DND-41 (cell line): ENCODE data around the gene PCA3.

Source experiments
- ATAC-seq: fragments of 200-7000 bp; cut with Tn5 transposase; 3 replicates; pipeline ENCODE4 v1.9.1; 2021; ENCODE audit warnings: low read depth; ENCODE audit not compliant: insufficient read depth
- DNase-seq: peaks from one replicate; pipeline ENCODE4 v3.0.0-alpha.2; 2020
- H2AFZ ChIP-seq: 2 replicates; pipeline ENCODE4 v1.6.0; 2012; ENCODE audit warnings: low read depth, low read length
- H3K27ac ChIP-seq: 2 replicates; pipeline ENCODE4 v1.5.1; 2012; ENCODE audit warnings: low read length, inconsistent platforms
- H3K27me3 ChIP-seq: fragments of 200-600 bp; sonication (generic); 2 replicates; pipeline ENCODE4 v1.6.0; 2012; ENCODE audit warnings: low read length, mild to moderate bottlenecking, inconsistent platforms; ENCODE audit not compliant: insufficient read depth, poor library complexity
- H3K36me3 ChIP-seq: 2 replicates; pipeline ENCODE4 v1.5.1; 2012; ENCODE audit warnings: low read length, inconsistent platforms; ENCODE audit not compliant: insufficient read depth
- H3K4me1 ChIP-seq: 2 replicates; pipeline ENCODE4 v1.5.1; 2012; ENCODE audit warnings: mild to moderate bottlenecking, low read length; ENCODE audit not compliant: insufficient read depth
- H3K4me2 ChIP-seq: 2 replicates; pipeline ENCODE4 v1.6.0; 2012; ENCODE audit warnings: mild to moderate bottlenecking, moderate library complexity, low read length, inconsistent platforms; ENCODE audit not compliant: insufficient read depth
- H3K4me3 ChIP-seq, 2 experiments: fragments of 200-600 bp in 1 of 2; shearing (Covaris generic) in 1 of 2; 2 replicates each; pipeline ENCODE4 v1.5.1; 2012 to 2016; ENCODE audit warnings: inconsistent platforms in 2 of 2, low read length in 2 of 2, mild to moderate bottlenecking in 2 of 2, low read depth in 1 of 2, moderate library complexity in 1 of 2
- H3K79me2 ChIP-seq: 2 replicates; pipeline ENCODE4 v1.6.0; 2012; ENCODE audit warnings: low read length, inconsistent platforms; ENCODE audit not compliant: insufficient read depth
- H3K9ac ChIP-seq: 2 replicates; pipeline ENCODE4 v1.6.0; 2012; ENCODE audit warnings: low read depth, mild to moderate bottlenecking, inconsistent platforms, low read length, moderate library complexity
- H3K9me3 ChIP-seq: 2 replicates; pipeline ENCODE4 v1.5.1; 2012; ENCODE audit warnings: low read length, moderate library complexity, mild to moderate bottlenecking, inconsistent platforms; ENCODE audit not compliant: insufficient read depth, severe bottlenecking
- H4K20me1 ChIP-seq: 2 replicates; pipeline ENCODE4 v1.6.0; 2012; ENCODE audit warnings: low read length; ENCODE audit not compliant: insufficient read depth
- CTCF ChIP-seq: IDR thresholded peaks from 2 replicates; pipeline ENCODE4 v1.5.1; 2012; ENCODE audit warnings: borderline replicate concordance, low read length, moderate library complexity, mild to moderate bottlenecking; ENCODE audit not compliant: poor library complexity, severe bottlenecking; ENCODE audit errors: extremely low read depth
- EZH2 ChIP-seq: IDR thresholded peaks from 3 replicates; pipeline ENCODE4 v1.6.1; 2012; ENCODE audit warnings: borderline replicate concordance, low read depth, mild to moderate bottlenecking, moderate library complexity, low read length, inconsistent platforms; ENCODE audit not compliant: severe bottlenecking

Gene PCA3

GRCh38 chr9:76718166-76718565, 46.1 kb upstream of the PCA3 start:
- H3K4me1 ChIP-seq = no peaks in the 10 kb centered on the region
- H3K79me2 ChIP-seq = no peaks in the 10 kb centered on the region
- no peak overlapping the region for H2AFZ ChIP-seq
- no peak for TF ChIP-seq EZH2
- no peak for TF ChIP-seq CTCF
- H3K27me3 ChIP-seq = no peaks in the 10 kb centered on the region
- H3K27ac ChIP-seq = no peak overlapping the region
- ATAC-seq (no peak), DNase-seq (no peak)
- H3K9ac ChIP-seq = no peak overlapping the region
- H4K20me1 ChIP-seq = no peaks in the 10 kb centered on the region
- no peaks in the 10 kb centered on the region for H3K36me3 ChIP-seq
- H3K4me2 ChIP-seq = no peak overlapping the region
- H3K9me3 ChIP-seq = no peaks in the 10 kb centered on the region
- H3K4me3 ChIP-seq = no peak overlapping the region

GRCh38 chr9:76720245-76720644, 44.0 kb upstream of the PCA3 start:
- H3K4me2 ChIP-seq = no peak overlapping the region
- no peaks in the 10 kb centered on the region for H3K79me2 ChIP-seq
- no peak overlapping the region for H2AFZ ChIP-seq
- no peaks in the 10 kb centered on the region for H3K4me1 ChIP-seq
- no peak overlapping the region for H3K4me3 ChIP-seq
- no peaks in the 10 kb centered on the region for H4K20me1 ChIP-seq
- ATAC-seq = no peak
- no peaks in the 10 kb centered on the region for H3K36me3 ChIP-seq
- no peak for TF ChIP-seq EZH2
- TF ChIP-seq CTCF = no peak
- no peaks in the 10 kb centered on the region for H3K9me3 ChIP-seq
- no peaks in the 10 kb centered on the region for H3K27me3 ChIP-seq
- H3K9ac ChIP-seq = no peak overlapping the region
- H3K27ac ChIP-seq = no peak overlapping the region
- no peak for DNase-seq

GRCh38 chr9:76725011-76725546, 39.2 kb upstream of the PCA3 start:
- Histone ChIP-seq H3K4me2 (no peak overlapping the region), H3K4me1 (no peaks in the 10 kb centered on the region), H3K27ac (no peak overlapping the region), H3K9me3 (no peaks in the 10 kb centered on the region), H4K20me1 (no peaks in the 10 kb centered on the region), H3K4me3 (no peak overlapping the region), H3K36me3 (no peaks in the 10 kb centered on the region), H3K79me2 (no peaks in the 10 kb centered on the region), H3K27me3 (no peaks in the 10 kb centered on the region), H2AFZ (no peak overlapping the region), H3K9ac (no peak overlapping the region)
- no peak for DNase-seq
- ATAC-seq = no peak
- no peak for TF ChIP-seq EZH2
- TF ChIP-seq CTCF = no peak

GRCh38 chr9:76725885-76726284, 38.4 kb upstream of the PCA3 start:
- Histone ChIP-seq H3K9me3 (no peaks in the 10 kb centered on the region), H2AFZ (no peak overlapping the region), H3K9ac (no peak overlapping the region), H3K4me1 (no peaks in the 10 kb centered on the region), H4K20me1 (no peaks in the 10 kb centered on the region), H3K27ac (no peak overlapping the region), H3K79me2 (no peaks in the 10 kb centered on the region), H3K4me3 (no peak overlapping the region), H3K27me3 (no peaks in the 10 kb centered on the region), H3K4me2 (no peak overlapping the region), H3K36me3 (no peaks in the 10 kb centered on the region)
- ATAC-seq (no peak), DNase-seq (no peak)
- no peak for TF ChIP-seq EZH2
- no peak for TF ChIP-seq CTCF
